H9 (cell line): ENCODE measurements around the gene IL6ST. TPM values are rescaled to one million over a fixed set of nuclear protein-coding genes. Genes with fewer than 3 reads are reported as not detected.

Experiments used
- DNase-seq: peaks from one replicate; pipeline ENCODE4 v3.0.0-alpha.2; 2017
- H2AFZ ChIP-seq: one replicate; pipeline ENCODE4 v1.6.1; 2013; ENCODE audit warnings: mild to moderate bottlenecking, low read length, control low read depth, moderate library complexity
- H2AK5ac ChIP-seq: 2 replicates; pipeline ENCODE4 v1.6.1; 2013; ENCODE audit warnings: low read length, control low read depth, mixed read lengths; ENCODE audit not compliant: insufficient read length
- H2BK120ac ChIP-seq: one replicate; pipeline ENCODE4 v1.6.1; 2013; ENCODE audit warnings: low read depth, mild to moderate bottlenecking, low read length, control low read depth, inconsistent platforms; ENCODE audit not compliant: poor library complexity, severe bottlenecking
- H2BK12ac ChIP-seq: 2 replicates; pipeline ENCODE4 v1.6.1; 2013; ENCODE audit warnings: low read length, control low read depth, mixed read lengths, low read depth; ENCODE audit not compliant: insufficient read length
- H2BK15ac ChIP-seq: 2 replicates; pipeline ENCODE4 v1.6.1; 2013; ENCODE audit warnings: low read depth, low read length, control low read depth
- H2BK20ac ChIP-seq: one replicate; pipeline ENCODE4 v1.6.1; 2013; ENCODE audit warnings: low read depth, mild to moderate bottlenecking, low read length, control low read depth, inconsistent platforms; ENCODE audit not compliant: poor library complexity, severe bottlenecking
- H2BK5ac ChIP-seq: 2 replicates; pipeline ENCODE4 v1.6.1; 2013; ENCODE audit warnings: low read length, control low read depth, mixed read lengths; ENCODE audit not compliant: insufficient read length
- H3K14ac ChIP-seq: 2 replicates; pipeline ENCODE4 v1.6.1; 2013; ENCODE audit warnings: low read length, control low read depth; ENCODE audit not compliant: insufficient read depth
- H3K18ac ChIP-seq: 2 replicates; pipeline ENCODE4 v1.6.1; 2013; ENCODE audit warnings: low read depth, mild to moderate bottlenecking, mixed read lengths, low read length, control low read depth; ENCODE audit not compliant: insufficient read length
- H3K23ac ChIP-seq: 2 replicates; pipeline ENCODE4 v1.6.1; 2013; ENCODE audit warnings: low read length, control low read depth, mixed read lengths, low read depth; ENCODE audit not compliant: insufficient read length
- H3K23me2 ChIP-seq: 2 replicates; pipeline ENCODE4 v1.6.1; 2013; ENCODE audit warnings: low read depth, mild to moderate bottlenecking, mixed read lengths, low read length, control low read depth; ENCODE audit not compliant: insufficient read length, poor library complexity, severe bottlenecking
- H3K27ac ChIP-seq: 2 replicates; pipeline ENCODE4 v1.5.1; 2013; ENCODE audit warnings: low read length, control low read depth, mixed read lengths, low read depth; ENCODE audit not compliant: insufficient read length
- H3K27me3 ChIP-seq: 2 replicates; pipeline ENCODE4 v1.6.1; 2013; ENCODE audit warnings: low read length, control low read depth, inconsistent platforms; ENCODE audit not compliant: insufficient read depth
- H3K4ac ChIP-seq: 2 replicates; pipeline ENCODE4 v1.6.1; 2013; ENCODE audit warnings: low read depth, mild to moderate bottlenecking, control low read depth, inconsistent platforms, low read length, moderate library complexity
- H3K4me1 ChIP-seq: 2 replicates; pipeline ENCODE4 v1.6.1; 2013; ENCODE audit warnings: low read length, control low read depth, inconsistent platforms; ENCODE audit not compliant: insufficient read depth
- H3K4me2 ChIP-seq: 2 replicates; pipeline ENCODE4 v1.6.1; 2013; ENCODE audit warnings: low read length, control low read depth, mixed read lengths; ENCODE audit not compliant: insufficient read length, insufficient read depth
- H3K56ac ChIP-seq: 2 replicates; pipeline ENCODE4 v1.6.1; 2013; ENCODE audit warnings: low read depth, mild to moderate bottlenecking, mixed read lengths, low read length, control low read depth; ENCODE audit not compliant: insufficient read length
- H3K79me1 ChIP-seq: 2 replicates; pipeline ENCODE4 v1.6.1; 2013; ENCODE audit warnings: low read depth, mild to moderate bottlenecking, moderate library complexity, low read length, control low read depth, inconsistent platforms; ENCODE audit not compliant: insufficient read depth, poor library complexity, severe bottlenecking
- H3K79me2 ChIP-seq: 2 replicates; pipeline ENCODE4 v1.6.1; 2013; ENCODE audit warnings: low read length, control low read depth, inconsistent platforms; ENCODE audit not compliant: insufficient read depth
- H3K9ac ChIP-seq: 2 replicates; pipeline ENCODE4 v1.6.1; 2013; ENCODE audit warnings: low read length, control low read depth, mixed read lengths; ENCODE audit not compliant: insufficient read length; ENCODE audit errors: extremely low read depth
- H3K9me3 ChIP-seq: one replicate; pipeline ENCODE4 v1.6.1; 2013; ENCODE audit warnings: low read depth, low read length, inconsistent platforms; ENCODE audit not compliant: control insufficient read depth
- H3T11ph ChIP-seq: one replicate; pipeline ENCODE4 v1.6.1; 2013; ENCODE audit warnings: mild to moderate bottlenecking, low read length, control low read depth, inconsistent platforms
- H4K20me1 ChIP-seq: one replicate; pipeline ENCODE4 v1.6.1; 2013; ENCODE audit not compliant: control insufficient read depth, insufficient read length, insufficient read depth
- H4K5ac ChIP-seq: 2 replicates; pipeline ENCODE4 v1.6.1; 2013; ENCODE audit warnings: low read depth, mild to moderate bottlenecking, mixed read lengths, low read length, control low read depth; ENCODE audit not compliant: insufficient read length
- H4K8ac ChIP-seq: replicated peaks from 2 replicates; pipeline ENCODE4 v1.6.1; 2013; ENCODE audit warnings: low read length, control low read depth, mixed read lengths, low read depth; ENCODE audit not compliant: insufficient read length
- H4K91ac ChIP-seq: 2 replicates; pipeline ENCODE4 v1.6.1; 2013; ENCODE audit warnings: low read depth, mild to moderate bottlenecking, moderate library complexity, mixed read lengths, low read length, control low read depth; ENCODE audit not compliant: insufficient read length
- H3K27ac Mint-ChIP-seq, 3 experiments: 2 replicates in 2 of 3; 3 replicates in 1 of 3; pipeline ENCODE4 v1.8.0; 2020 to 2021; ENCODE audit warnings: mixed read lengths in 3 of 3, mild to moderate bottlenecking in 1 of 3, moderate library complexity in 1 of 3
- H3K27me3 Mint-ChIP-seq: 2 replicates; pipeline ENCODE4 v1.8.0; 2021; ENCODE audit warnings: low read depth, mild to moderate bottlenecking, moderate library complexity, mixed read lengths
- H3K36me3 Mint-ChIP-seq, 3 experiments: 2 replicates in 2 of 3; 3 replicates in 1 of 3; pipeline ENCODE4 v1.8.0; 2020 to 2021; ENCODE audit warnings: low read depth in 3 of 3, mixed read lengths in 3 of 3; ENCODE audit not compliant: insufficient read depth in 1 of 3
- H3K4me1 Mint-ChIP-seq, 2 experiments: 2 replicates each; pipeline ENCODE4 v1.8.0; 2020; ENCODE audit warnings: mixed read lengths in 2 of 2
- H3K4me3 Mint-ChIP-seq, 2 experiments: 2 replicates in 1 of 2; 3 replicates in 1 of 2; pipeline ENCODE4 v1.8.0; 2020 to 2021; ENCODE audit warnings: mild to moderate bottlenecking in 2 of 2, mixed read lengths in 2 of 2, moderate library complexity in 1 of 2
- H3K9me3 Mint-ChIP-seq, 2 experiments: 2 replicates in 1 of 2; 3 replicates in 1 of 2; pipeline ENCODE4 v1.8.0; 2020; ENCODE audit warnings: mild to moderate bottlenecking in 2 of 2, mixed read lengths in 2 of 2, moderate library complexity in 1 of 2
- CTCF ChIP-seq: fragments of 200-600 bp; sonication (generic); conservative IDR thresholded peaks from 3 replicates; pipeline ENCODE4 v1.8.0; 2021; ENCODE audit warnings: antibody characterized with exemption, mild to moderate bottlenecking
- WGBS: extraction: QIAGEN DNeasy Blood & Tissue Kit; methylation state at CpG from one replicate; pipeline ENCODE4 v1.1.7; 2013; ENCODE audit warnings: missing lambda C conversion rate, low lambda C conversion rate, mixed read lengths; ENCODE audit not compliant: insufficient read length; ENCODE audit errors: extremely low coverage; 5-methylcytosine and 5-hydroxymethylcytosine counted together
- total RNA-seq: library from RNA; stranded (reverse); gene quantifications from 2 replicates; pipeline ENCODE4 v1.2.1, GENCODE V29; 2021

The IL6ST gene
- total RNA-seq, 1 experiment from 2014 or later: 11.1 TPM

GRCh38 chr5:55925181-55925580 is 69.6 kb downstream of the IL6ST start:
- no peak overlapping the region for H2BK20ac ChIP-seq
- no peaks in the 10 kb centered on the region for H3K79me1 ChIP-seq
- no peak overlapping the region for H2BK15ac ChIP-seq
- H2BK120ac ChIP-seq: no peak overlapping the region
- no peak for TF ChIP-seq CTCF
- H4K8ac ChIP-seq: no peak overlapping the region
- no peaks in the 10 kb centered on the region for H3K4me1 ChIP-seq
- H3K9me3 ChIP-seq: no peaks in the 10 kb centered on the region
- H3K18ac ChIP-seq: no peak overlapping the region
- H3K56ac ChIP-seq: no peak overlapping the region
- H4K5ac ChIP-seq: no peak overlapping the region
- no peak overlapping the region for H3T11ph ChIP-seq
- no peak overlapping the region for H3K27ac ChIP-seq
- no peaks in the 10 kb centered on the region for H4K20me1 ChIP-seq
- H3K23ac ChIP-seq: no peak overlapping the region
- no peak overlapping the region for H3K4me2 ChIP-seq
- DNase-seq: no peak
- Mint-ChIP-seq H3K36me3 (no peaks in the 10 kb centered on the region), H3K4me1 (peaks cover 11 to 13% of the 10 kb centered on the region in 2 experiments; a peak in 3 of 4 replicates), H3K27ac (no peak overlapping the region), H3K4me3 (no peak overlapping the region), H3K27me3 (no peaks in the 10 kb centered on the region), H3K9me3 (no peaks in the 10 kb centered on the region)
- no peak overlapping the region for H2AFZ ChIP-seq
- H2BK12ac ChIP-seq: no peak overlapping the region
- no peak overlapping the region for H2BK5ac ChIP-seq
- H3K23me2 ChIP-seq: no peaks in the 10 kb centered on the region
- H2AK5ac ChIP-seq: no peak overlapping the region
- no peak overlapping the region for H3K4ac ChIP-seq
- H3K14ac ChIP-seq: no peak overlapping the region
- no CpG with 5 or more reads among the region's 3 CpGs for WGBS
- H3K79me2 ChIP-seq: no peaks in the 10 kb centered on the region
- no peak overlapping the region for H4K91ac ChIP-seq
- H3K9ac ChIP-seq: no peak overlapping the region
- H3K27me3 ChIP-seq: no peaks in the 10 kb centered on the region
